Measurements from ENCODE around the gene COMTD1. TPM values are rescaled to one million over a fixed set of nuclear protein-coding genes. Genes with fewer than 3 reads are reported as not detected.

Gene COMTD1
- total RNA-seq, 3 donors from 2014 or later = 21.0 to 28.5 (median 21.7) TPM

GRCh38 chr10:75239096-75239790 is 3.5 kb upstream of the COMTD1 start:
- Histone ChIP-seq H3K4me1 (peaks cover 0 to 9% of the 10 kb centered on the region in 2 donors), H3K9me3 (no peaks in the 10 kb centered on the region), H3K4me3 (no peak overlapping the region), H3K27ac (no peak overlapping the region), H3K27me3 (no peaks in the 10 kb centered on the region), H3K36me3 (no peaks in the 10 kb centered on the region)
- no peak for DNase-seq (ENCODE audit: low spot score in 2 of 2)
- TF ChIP-seq POLR2A (IDR thresholded peaks at IDR 0.05) (no peak), CTCF (IDR thresholded peaks at IDR 0.05) (no peak)
- intact Hi-C loops (cut with DNase I; ENCODE audit: low total_unique reads) = loop anchor here (10.0 kb wide), 1 partner anchor 134 kb away; a partner anchor contains a TSS

- H3K27me3 ChIP-seq = no peaks in the 10 kb centered on the region
- H3K9me3 ChIP-seq = no peaks in the 10 kb centered on the region
- DNase-seq (ENCODE audit: low spot score in 2 of 2) = no peak
- no peak for TF ChIP-seq CTCF (IDR thresholded peaks at IDR 0.05)
- no peak for TF ChIP-seq POLR2A (IDR thresholded peaks at IDR 0.05)
- no peak for TF ChIP-seq POLR2AphosphoS5 (IDR thresholded peaks at IDR 0.05)
- intact Hi-C loops (cut with DNase I; ENCODE audit: low total_unique reads) = loop anchor here (10.0 kb wide), 1 partner anchor 134 kb away; a partner anchor contains a TSS
- no peak overlapping the region for H3K27ac ChIP-seq
- H3K4me1 ChIP-seq = peaks cover 3 to 9% of the 10 kb centered on the region in 2 donors
- H3K4me3 ChIP-seq = no peak overlapping the region
- H3K36me3 ChIP-seq = no peaks in the 10 kb centered on the region
These were observed 2.7 kb upstream of the COMTD1 start for GRCh38 chr10:75238182-75239095.

- no peak for DNase-seq (ENCODE audit: low spot score in 2 of 2)
- TF ChIP-seq POLR2A (IDR thresholded peaks at IDR 0.05) = no peak
- TF ChIP-seq CTCF (IDR thresholded peaks at IDR 0.05) = no peak
- TF ChIP-seq POLR2AphosphoS5 (IDR thresholded peaks at IDR 0.05) = no peak
- Histone ChIP-seq H3K36me3 (no peaks in the 10 kb centered on the region), H3K27me3 (no peaks in the 10 kb centered on the region), H3K4me3 (peak overlapping the region; percentile 69 to 84 (median 73)), H3K27ac (peak overlapping the region; percentile 84 to 87), H3K4me1 (peaks cover 8 to 9% of the 10 kb centered on the region in 2 donors), H3K9me3 (no peaks in the 10 kb centered on the region)
- intact Hi-C loops (cut with DNase I; ENCODE audit: low total_unique reads) = loop anchor here (10.0 kb wide), 1 partner anchor 132 kb away; a partner anchor contains a TSS
These were observed 545 bp upstream of the COMTD1 start for GRCh38 chr10:75236178-75236825.

- no peaks in the 10 kb centered on the region for H3K36me3 ChIP-seq
- no peaks in the 10 kb centered on the region for H3K9me3 ChIP-seq
- H3K27ac ChIP-seq = peak overlapping the region; percentile 84 to 87
- peak overlapping the region; percentile 69 to 84 (median 73) for H3K4me3 ChIP-seq
- intact Hi-C loops (cut with DNase I; ENCODE audit: low total_unique reads) = loop anchor here (10.0 kb wide), 1 partner anchor 130 kb away; a partner anchor contains a TSS
- peaks cover 8 to 9% of the 10 kb centered on the region in 2 donors for H3K4me1 ChIP-seq
- no peaks in the 10 kb centered on the region for H3K27me3 ChIP-seq
- DNase-seq (ENCODE audit: low spot score in 2 of 2) = no peak
- TF ChIP-seq POLR2AphosphoS5 (IDR thresholded peaks at IDR 0.05) = no peak
- no peak for TF ChIP-seq POLR2A (IDR thresholded peaks at IDR 0.05)
- no peak for TF ChIP-seq CTCF (IDR thresholded peaks at IDR 0.05)
These were observed 928 bp downstream of the COMTD1 start for GRCh38 chr10:75234683-75235374.
